ENCODE results near the gene KRT32. TPM values are rescaled to one million over a fixed set of nuclear protein-coding genes. Genes with fewer than 3 reads are reported as not detected.
A peak's percentile ranks its signal among the peaks of the same experiment; 100 is the strongest.

The KRT32 gene
- total and polyA plus RNA-seq, 9 of the 15 experiments (the other 6 are each of a cell fraction or from before 2014, with no cell fraction given), result not detected

GRCh38 chr17:41478237-41478636 is 11.1 kb upstream of the KRT32 start:
- Histone ChIP-seq H3K4me3 (no peak overlapping the region), H3K36me3 (ENCODE audit: control insufficient read depth, insufficient read depth, low read length) (no peaks in the 10 kb centered on the region), H4K20me1 (replicated peaks; ENCODE audit: control insufficient read depth, insufficient read depth, low read length) (peaks cover 4% of the 10 kb centered on the region; the same call in 1 of the 2 replicates), H3K79me2 (ENCODE audit: control insufficient read depth, insufficient read depth, low read length) (no peaks in the 10 kb centered on the region), H3K27ac (ENCODE audit: extremely low read depth, low read depth, low read length) (no peak overlapping the region), H3K4me1 (replicated peaks in 1 of 2; ENCODE audit: control insufficient read depth in 2 of 2, insufficient read depth in 2 of 2, low read length in 2 of 2) (peaks cover 3 to 4% of the 10 kb centered on the region in 2 experiments; a peak in 2 of 5 replicates), H2AFZ (ENCODE audit: low read depth, low read length) (no peak overlapping the region), H3K4me2 (ENCODE audit: insufficient read depth, low read length) (no peak overlapping the region), H3K9me1 (ENCODE audit: control insufficient read depth, insufficient read depth, low read length) (no peaks in the 10 kb centered on the region), H3K27me3 (ENCODE audit: control insufficient read depth in 2 of 2, insufficient read depth in 2 of 2, low read length in 2 of 2) (peaks cover 14 to 74% of the 10 kb centered on the region in 2 experiments), H3K9me3 (replicated peaks; ENCODE audit: control insufficient read depth, insufficient read depth, low read depth, low read length) (no peaks in the 10 kb centered on the region), H3K9ac (ENCODE audit: insufficient read depth in 1 of 2, low read depth in 2 of 2, low read length in 2 of 2) (no peak overlapping the region)
- BruUV-seq (replicated peaks), result no TSS peak
- 9% methylated on average over 8 of the region's 8 CpGs for WGBS (ENCODE audit: insufficient coverage, low coverage, missing lambda C conversion rate)
- peak; percentile 6 for FAIRE-seq
- TF ChIP-seq EHMT2 (IDR thresholded peaks at IDR 0.05) (no peak), FOXJ3 (CRISPR knock-in tag; IDR thresholded peaks at IDR 0.05) (no peak), ESRRA (IDR thresholded peaks at IDR 0.05; ENCODE audit: borderline replicate concordance, low read depth) (peak; percentile 65; the same call in 1 of the 2 replicates)
- ChIA-PET POLR2A (interaction anchor here (0.5 to 0.8 kb wide), 5 partner anchors 12 to 144 kb away, joined by 3 to 5 read pairs (median 3); partner anchors contain the start of gene KRT36), CTCF (ENCODE audit: low intra/inter-chr PET ratio) (no interaction called here)
- peak; percentile 60; the same call in 2 of the 3 replicates for ATAC-seq
- no peak for DNase-seq (ENCODE audit: extremely low read depth in 1 of 4, low spot score in 3 of 4)
- intact Hi-C loops (cut with micrococcal nuclease), result no loop called here
- in situ Hi-C loops (cut with MboI), result no loop called here

GRCh38 chr17:41476866-41477815 is 10.0 kb upstream of the KRT32 start:
- Histone ChIP-seq H3K4me2 (ENCODE audit: insufficient read depth, low read length) (no peak overlapping the region), H3K9ac (ENCODE audit: insufficient read depth in 1 of 2, low read depth in 2 of 2, low read length in 2 of 2) (no peak overlapping the region), H3K9me3 (replicated peaks; ENCODE audit: control insufficient read depth, insufficient read depth, low read depth, low read length) (no peaks in the 10 kb centered on the region), H3K36me3 (ENCODE audit: control insufficient read depth, insufficient read depth, low read length) (no peaks in the 10 kb centered on the region), H3K9me1 (ENCODE audit: control insufficient read depth, insufficient read depth, low read length) (no peaks in the 10 kb centered on the region), H3K4me1 (replicated peaks in 1 of 2; ENCODE audit: control insufficient read depth in 2 of 2, insufficient read depth in 2 of 2, low read length in 2 of 2) (peaks cover 3 to 4% of the 10 kb centered on the region in 2 experiments; a peak in 2 of 5 replicates), H2AFZ (ENCODE audit: low read depth, low read length) (no peak overlapping the region), H3K27ac (ENCODE audit: extremely low read depth, low read depth, low read length) (no peak overlapping the region), H3K79me2 (ENCODE audit: control insufficient read depth, insufficient read depth, low read length) (no peaks in the 10 kb centered on the region), H3K4me3 (no peak overlapping the region), H3K27me3 (ENCODE audit: control insufficient read depth in 2 of 2, insufficient read depth in 2 of 2, low read length in 2 of 2) (peaks cover 14 to 76% of the 10 kb centered on the region in 2 experiments), H4K20me1 (replicated peaks; ENCODE audit: control insufficient read depth, insufficient read depth, low read length) (peaks cover 3% of the 10 kb centered on the region; the same call in 1 of the 2 replicates)
- DNase-seq (ENCODE audit: extremely low read depth in 1 of 4, low spot score in 3 of 4) (no peak), FAIRE-seq (peak; percentile 29), ATAC-seq (no peak)
- no TSS peak for BruUV-seq (replicated peaks)
- CTCF ChIA-PET (ENCODE audit: low intra/inter-chr PET ratio), result no interaction called here
- in situ Hi-C loops (cut with MboI) (no loop called here), intact Hi-C loops (cut with micrococcal nuclease) (no loop called here)
- POLR2A ChIA-PET, result interaction anchor here (0.6 kb wide), 2 partner anchors 145 to 353 kb away, joined by 4 read pairs; partner anchors contain the start of gene KRTAP4-12
- WGBS (ENCODE audit: insufficient coverage, low coverage, missing lambda C conversion rate), result 9% methylated on average over 20 of the region's 22 CpGs
- TF ChIP-seq SRSF9 (IDR thresholded peaks at IDR 0.05; ENCODE audit: borderline replicate concordance, low read depth, low read length) (no peak), CBFA2T2 (conservative IDR thresholded peaks at IDR 0.05) (0 out of 2 replicates have a peak, but pooled peaks have one; percentile 5), SMAD3 (CRISPR knock-in tag; conservative IDR thresholded peaks at IDR 0.05) (no peak), ZNF707 (CRISPR knock-in tag; conservative IDR thresholded peaks at IDR 0.05) (no peak), NFATC3 (IDR thresholded peaks at IDR 0.05) (no peak), RAD51 (IDR thresholded peaks at IDR 0.05; ENCODE audit: borderline replicate concordance, low read depth) (peak; percentile 45; the same call in 1 of the 2 replicates), CREB3L1 (IDR thresholded peaks at IDR 0.05; ENCODE audit: borderline replicate concordance, low read depth) (no peak), TFE3 (CRISPR knock-in tag; IDR thresholded peaks at IDR 0.05) (peak; percentile 64)
